ENCODE results near the gene SLCO4A1. TPM values are rescaled to one million over a fixed set of nuclear protein-coding genes. Genes with fewer than 3 reads are reported as not detected.

Gene SLCO4A1
- total RNA-seq, 1 donor from 2014 or later, result 26.5 TPM

- no peak for TF ChIP-seq CTCF (IDR thresholded peaks at IDR 0.05; ENCODE audit: partially characterized antibody, unreplicated experiment)
- Mint-ChIP-seq H3K4me1 (ENCODE audit: low read depth, unreplicated experiment) (peaks cover 46% of the 10 kb centered on the region), H3K4me3 (ENCODE audit: unreplicated experiment) (no peak overlapping the region), H3K27ac (ENCODE audit: unreplicated experiment) (peak overlapping the region; percentile 38), H3K9me3 (ENCODE audit: unreplicated experiment) (peaks cover 27% of the 10 kb centered on the region), H3K36me3 (ENCODE audit: unreplicated experiment) (no peaks in the 10 kb centered on the region), H3K27me3 (ENCODE audit: unreplicated experiment) (peaks cover 21% of the 10 kb centered on the region)
- DNase-seq, result no peak
Measured at GRCh38 chr20:62637521-62638054, 4.7 kb upstream of the SLCO4A1 start.

- no peak for TF ChIP-seq CTCF (IDR thresholded peaks at IDR 0.05; ENCODE audit: partially characterized antibody, unreplicated experiment)
- peak overlapping the region; percentile 74 for H3K4me3 Mint-ChIP-seq (ENCODE audit: unreplicated experiment)
- H3K36me3 Mint-ChIP-seq (ENCODE audit: unreplicated experiment), result no peaks in the 10 kb centered on the region
- peaks cover 27% of the 10 kb centered on the region for H3K9me3 Mint-ChIP-seq (ENCODE audit: unreplicated experiment)
- peaks cover 42% of the 10 kb centered on the region for H3K4me1 Mint-ChIP-seq (ENCODE audit: low read depth, unreplicated experiment)
- no peak for DNase-seq
- peak overlapping the region; percentile 95 for H3K27ac Mint-ChIP-seq (ENCODE audit: unreplicated experiment)
- peaks cover 21% of the 10 kb centered on the region for H3K27me3 Mint-ChIP-seq (ENCODE audit: unreplicated experiment)
Measured at GRCh38 chr20:62638055-62638570, 4.2 kb upstream of the SLCO4A1 start.

DNA sequence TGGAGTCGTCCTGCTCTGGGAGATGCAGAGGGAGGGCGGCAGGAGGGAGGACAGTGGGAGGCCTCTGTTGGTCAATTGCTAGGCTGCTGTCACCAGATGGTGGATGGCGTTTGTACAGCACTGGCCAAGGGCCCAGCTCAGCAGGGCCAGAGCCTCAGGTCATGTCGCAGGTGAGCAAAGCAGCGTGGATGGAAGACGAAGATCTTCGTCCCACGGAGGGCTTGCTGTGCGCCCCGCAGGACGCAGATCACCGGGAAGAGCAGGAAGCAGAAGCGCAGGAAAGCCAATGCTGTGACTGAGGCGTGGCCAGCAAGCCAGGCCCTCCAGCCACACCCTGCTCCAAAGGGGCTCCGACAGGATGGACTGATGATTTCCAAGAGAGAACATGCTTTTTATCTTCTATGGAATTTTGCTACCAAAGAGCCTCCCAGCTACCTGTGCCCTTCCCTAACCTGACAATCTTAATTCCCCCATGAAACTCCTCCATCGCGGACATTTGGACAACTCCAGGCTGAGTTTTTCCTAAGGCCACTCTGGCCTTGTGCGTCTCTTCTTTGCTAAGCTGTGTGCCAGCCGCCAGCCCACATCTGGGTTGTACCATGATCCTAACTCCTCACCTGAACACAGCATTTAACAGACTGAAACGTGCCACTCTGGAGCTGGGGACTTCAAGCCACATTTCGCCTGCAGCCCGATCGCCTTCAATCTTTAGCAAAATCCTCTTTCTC, 3.5 kb upstream of the SLCO4A1 start:
- peak; percentile 49 for DNase-seq
- no peak for TF ChIP-seq CTCF (IDR thresholded peaks at IDR 0.05; ENCODE audit: partially characterized antibody, unreplicated experiment)
- peaks cover 26% of the 10 kb centered on the region for H3K9me3 Mint-ChIP-seq (ENCODE audit: unreplicated experiment)
- peak overlapping the region; percentile 74 for H3K4me3 Mint-ChIP-seq (ENCODE audit: unreplicated experiment)
- H3K4me1 Mint-ChIP-seq (ENCODE audit: low read depth, unreplicated experiment), result peaks cover 38% of the 10 kb centered on the region
- H3K27ac Mint-ChIP-seq (ENCODE audit: unreplicated experiment), result peak overlapping the region; percentile 95
- peaks cover 27% of the 10 kb centered on the region for H3K27me3 Mint-ChIP-seq (ENCODE audit: unreplicated experiment)
- H3K36me3 Mint-ChIP-seq (ENCODE audit: unreplicated experiment), result no peaks in the 10 kb centered on the region

- H3K4me1 Mint-ChIP-seq (ENCODE audit: low read depth, unreplicated experiment), result peaks cover 38% of the 10 kb centered on the region
- H3K36me3 Mint-ChIP-seq (ENCODE audit: unreplicated experiment), result no peaks in the 10 kb centered on the region
Measured at GRCh38 chr20:62639765-62640164, 2.5 kb upstream of the SLCO4A1 start.

More at GRCh38 chr20:62639765-62640164, 2.5 kb upstream of the SLCO4A1 start:
- H3K9me3 Mint-ChIP-seq (ENCODE audit: unreplicated experiment), result peaks cover 27% of the 10 kb centered on the region
- peaks cover 27% of the 10 kb centered on the region for H3K27me3 Mint-ChIP-seq (ENCODE audit: unreplicated experiment)
- TF ChIP-seq CTCF (IDR thresholded peaks at IDR 0.05; ENCODE audit: partially characterized antibody, unreplicated experiment), result no peak
- peak overlapping the region; percentile 74 for H3K4me3 Mint-ChIP-seq (ENCODE audit: unreplicated experiment)
- peak overlapping the region; percentile 95 for H3K27ac Mint-ChIP-seq (ENCODE audit: unreplicated experiment)
- peak; percentile 55 for DNase-seq

All from glutamatergic neuron (in vitro differentiated cells).